Measurements from ENCODE around the gene NEURL2. TPM values are rescaled to one million over a fixed set of nuclear protein-coding genes. Genes with fewer than 3 reads are reported as not detected.

The NEURL2 gene
- total RNA-seq, 1 donor from 2014 or later = 8.9 TPM

DNA sequence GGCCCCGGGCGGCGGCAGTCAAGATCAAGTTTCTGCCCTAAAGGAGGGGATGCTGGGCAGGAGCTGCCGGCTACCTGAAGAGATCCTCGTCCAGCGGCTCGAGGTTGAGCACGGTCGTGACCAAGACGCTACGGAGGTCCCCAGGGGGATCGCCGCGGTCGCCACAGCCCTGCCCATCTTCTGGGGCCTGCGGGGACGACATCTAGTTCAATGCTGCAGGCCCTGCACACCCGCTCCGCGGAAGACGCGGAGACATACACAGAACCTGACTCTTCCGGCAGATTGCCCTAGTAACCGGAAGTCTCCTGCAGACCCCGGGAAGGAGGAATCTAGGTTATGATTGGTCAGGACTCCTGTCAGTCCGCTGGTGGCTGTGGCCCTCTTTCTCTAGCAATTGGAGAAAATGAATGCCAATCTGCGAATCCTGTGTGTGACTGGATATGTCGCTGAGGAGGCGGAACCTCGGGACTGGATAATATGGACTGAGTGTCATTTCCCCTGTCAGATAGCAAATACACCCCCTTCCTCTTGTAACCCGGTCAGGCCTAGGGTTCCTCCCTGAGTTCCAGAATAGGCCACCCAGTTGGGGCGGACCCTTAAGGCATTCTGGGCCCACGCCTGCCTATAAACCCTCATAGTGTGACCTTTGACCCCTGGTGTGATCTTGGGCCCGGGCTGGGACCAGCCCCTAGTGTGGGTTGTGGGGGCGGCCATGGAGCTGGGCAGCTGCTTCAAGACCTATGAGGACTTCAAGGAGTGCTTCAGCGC is 33.7 kb downstream of the NEURL2 start, which contains the start of the genes ACOT8 and ZSWIM3:
TSS of gene ACOT8 (minus strand) at position 279 of the 768 bp plus-strand sequence. CDS start at position 202, 77 bp downstream.
TSS of gene ZSWIM3 (plus strand) at position 501 of the 768 bp plus-strand sequence. CDS start at position 713, 212 bp downstream.
- DNase-seq (ENCODE audit: low spot score) = peak; percentile 95
- ATAC-seq = peak; percentile 99
- intact Hi-C loops (cut with DNase I) = no loop called here

DNA sequence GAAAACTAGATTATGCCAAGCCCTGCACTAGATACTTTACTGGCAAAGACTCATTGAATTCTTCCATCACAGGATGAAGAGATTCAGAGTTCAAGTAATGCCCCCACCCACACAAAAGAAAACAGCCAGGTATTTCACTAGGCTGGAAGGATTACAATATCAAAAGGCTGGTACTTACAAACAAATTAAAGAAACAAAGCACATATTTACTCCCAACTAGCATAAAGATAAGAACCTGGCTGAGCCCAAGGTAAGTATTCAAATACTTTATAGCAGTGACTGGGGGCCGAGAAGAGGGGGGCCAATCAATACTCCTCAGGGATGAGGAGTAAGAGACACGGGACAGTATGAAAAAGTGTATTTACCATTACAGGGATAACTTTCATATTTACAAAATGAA is 37.5 kb downstream of the NEURL2 start:
- DNase-seq (ENCODE audit: low spot score) (no peak), ATAC-seq (no peak)
- intact Hi-C loops (cut with DNase I) = no loop called here

DNA sequence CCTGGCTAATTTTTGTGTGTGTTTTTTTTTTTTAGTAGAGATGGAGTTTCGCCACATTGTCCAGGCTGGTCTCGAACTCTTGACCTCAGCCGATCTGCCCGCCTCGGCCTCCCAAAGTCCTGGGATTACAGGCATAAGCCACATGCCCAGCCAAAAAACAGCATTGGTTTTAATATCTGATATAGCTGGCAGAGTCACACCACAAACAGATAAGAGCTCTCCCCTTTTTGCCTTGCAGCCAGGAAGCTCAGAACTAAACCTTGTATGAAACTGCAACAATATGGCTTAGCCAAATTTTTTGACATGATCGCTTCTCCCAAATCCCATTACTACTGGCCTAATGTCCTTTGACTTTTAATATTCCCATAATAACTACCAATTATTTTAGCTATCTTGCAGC is 38.7 kb downstream of the NEURL2 start:
- ATAC-seq = no peak
- intact Hi-C loops (cut with DNase I) = no loop called here
- DNase-seq (ENCODE audit: low spot score) = no peak

DNA sequence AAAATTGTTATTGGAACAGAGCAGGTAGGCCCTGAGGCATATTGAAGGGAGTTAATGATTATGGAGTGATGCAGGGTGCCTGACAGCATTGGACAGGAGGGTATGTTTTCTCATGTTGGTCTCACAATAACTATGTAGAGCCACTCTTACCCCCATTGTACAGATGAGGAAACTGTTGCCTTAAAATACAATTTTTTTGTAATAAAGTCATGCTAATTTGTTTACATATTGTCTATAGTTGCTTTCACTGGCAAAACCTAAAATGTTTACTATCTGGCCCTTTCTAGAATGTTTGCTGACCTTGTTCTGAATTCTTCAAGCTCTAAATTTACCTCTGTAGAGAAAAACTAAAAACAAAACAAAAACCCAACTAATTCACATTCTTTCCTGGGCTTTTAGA is 39.5 kb downstream of the NEURL2 start:
- ATAC-seq (no peak), DNase-seq (ENCODE audit: low spot score) (no peak)
- intact Hi-C loops (cut with DNase I) = no loop called here

DNA sequence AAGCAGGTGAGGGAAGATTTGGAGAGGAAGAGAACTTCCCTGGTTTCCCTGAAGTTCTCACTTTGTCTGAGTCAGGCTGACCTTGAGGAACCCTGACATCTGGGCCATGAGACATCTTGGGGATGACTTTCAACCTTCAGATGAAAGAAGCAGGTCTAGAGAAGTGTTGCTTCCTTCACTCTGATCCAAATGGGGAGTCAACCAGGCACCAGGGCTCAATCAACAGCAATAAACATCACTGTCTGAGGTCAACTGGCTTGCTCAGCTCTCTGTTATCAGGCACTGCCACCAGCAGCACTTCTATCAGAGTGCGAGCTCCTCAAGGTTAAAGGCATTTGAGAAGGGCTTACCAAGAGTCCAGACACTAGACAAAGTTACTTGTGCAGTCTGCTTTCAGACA is 40.1 kb downstream of the NEURL2 start:
- DNase-seq (ENCODE audit: low spot score) = no peak
- intact Hi-C loops (cut with DNase I) = no loop called here
- ATAC-seq = no peak

DNA sequence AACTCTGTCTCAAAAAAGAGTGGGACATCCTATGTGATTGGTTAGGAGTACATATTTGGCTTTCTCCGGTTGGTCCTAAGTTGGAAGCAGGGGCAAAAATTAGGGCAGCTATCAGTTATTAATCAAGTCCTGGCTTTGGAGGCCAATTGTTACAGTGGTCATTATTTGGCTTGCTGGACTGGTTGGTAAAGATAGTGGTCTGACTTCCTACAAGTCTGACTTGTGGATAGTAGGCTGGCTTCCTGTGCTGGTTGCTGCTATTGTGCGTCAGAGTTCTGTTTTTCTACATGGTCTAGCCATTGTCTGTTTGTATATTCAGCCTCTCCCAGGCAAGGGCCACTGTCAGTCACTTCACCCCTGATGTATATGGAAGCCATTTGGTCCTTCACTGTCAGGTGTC is 40.8 kb downstream of the NEURL2 start:
- ATAC-seq = no peak
- DNase-seq (ENCODE audit: low spot score) = no peak
- intact Hi-C loops (cut with DNase I) = no loop called here

DNA sequence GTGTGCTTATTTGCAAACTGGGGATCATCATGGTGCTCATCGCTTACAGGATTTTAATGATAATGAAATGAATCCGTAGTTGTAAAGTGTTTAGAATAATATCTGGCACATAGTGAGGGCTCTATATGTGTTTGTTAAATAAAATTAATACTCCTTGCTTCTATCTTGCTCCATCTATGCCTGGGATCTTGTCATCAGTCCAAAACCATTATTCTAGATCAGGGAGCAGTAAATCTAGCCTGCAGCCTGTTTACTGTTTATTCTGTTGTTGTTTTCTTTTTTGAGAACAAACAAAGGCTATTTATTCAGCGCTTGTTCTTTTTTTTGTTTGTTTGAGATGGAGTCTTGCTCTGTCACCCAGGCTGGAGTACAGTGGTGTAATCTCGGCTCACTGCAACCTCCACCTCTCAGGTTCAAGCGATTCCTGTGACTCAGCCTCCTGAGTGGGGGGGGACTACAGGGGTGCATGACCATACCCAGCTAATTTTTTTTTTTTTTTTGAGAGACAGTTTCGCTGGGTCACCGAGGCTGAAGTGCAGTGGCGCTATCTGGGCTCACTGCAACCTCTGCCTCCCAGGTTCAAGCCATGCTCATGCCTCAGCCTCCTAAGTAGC is 41.9 kb downstream of the NEURL2 start:
- intact Hi-C loops (cut with DNase I) = no loop called here
- no peak for ATAC-seq
- no peak for DNase-seq (ENCODE audit: low spot score)

DNA sequence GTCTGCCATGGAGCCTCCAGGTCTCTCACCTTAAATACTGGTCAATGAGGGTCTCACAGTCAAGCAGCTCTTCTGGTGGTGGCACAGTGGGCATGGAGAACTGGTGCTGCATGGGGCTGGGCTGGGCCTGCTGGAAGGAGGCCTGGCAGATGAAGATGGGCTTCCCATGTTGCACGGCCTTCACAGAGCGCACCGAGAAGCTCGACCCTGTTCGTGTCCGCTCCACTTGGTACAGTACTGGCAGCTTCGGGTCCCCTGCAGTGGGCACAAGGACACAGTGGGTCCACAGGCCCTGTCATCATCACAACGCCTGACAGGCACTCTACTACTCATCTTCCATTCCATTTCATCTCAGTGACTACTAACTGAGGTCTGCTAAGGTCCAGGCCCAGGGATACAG is 42.6 kb downstream of the NEURL2 start:
- intact Hi-C loops (cut with DNase I) = no loop called here
- DNase-seq (ENCODE audit: low spot score) (no peak), ATAC-seq (no peak)

DNA sequence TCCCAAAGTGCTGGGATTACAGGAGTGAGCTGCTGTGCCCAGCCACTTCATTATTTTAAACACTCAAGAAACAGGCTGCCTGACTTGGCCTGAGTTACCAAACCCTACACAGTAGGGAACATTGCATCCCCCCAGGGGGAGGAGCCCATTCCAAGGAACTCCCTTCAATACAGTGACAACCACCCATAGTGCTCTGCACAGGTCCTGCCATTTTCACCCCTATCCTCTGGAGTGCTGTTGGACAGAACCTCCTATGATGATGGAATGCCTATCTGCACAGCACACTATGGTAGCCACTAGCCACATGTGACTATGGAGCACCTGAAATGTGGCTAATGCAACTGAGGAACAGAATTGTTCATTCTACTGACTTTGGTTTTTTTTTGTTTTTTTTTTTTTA is 45.6 kb downstream of the NEURL2 start:
- intact Hi-C loops (cut with DNase I) = no loop called here
- no peak for DNase-seq (ENCODE audit: low spot score)
- ATAC-seq = no peak

DNA sequence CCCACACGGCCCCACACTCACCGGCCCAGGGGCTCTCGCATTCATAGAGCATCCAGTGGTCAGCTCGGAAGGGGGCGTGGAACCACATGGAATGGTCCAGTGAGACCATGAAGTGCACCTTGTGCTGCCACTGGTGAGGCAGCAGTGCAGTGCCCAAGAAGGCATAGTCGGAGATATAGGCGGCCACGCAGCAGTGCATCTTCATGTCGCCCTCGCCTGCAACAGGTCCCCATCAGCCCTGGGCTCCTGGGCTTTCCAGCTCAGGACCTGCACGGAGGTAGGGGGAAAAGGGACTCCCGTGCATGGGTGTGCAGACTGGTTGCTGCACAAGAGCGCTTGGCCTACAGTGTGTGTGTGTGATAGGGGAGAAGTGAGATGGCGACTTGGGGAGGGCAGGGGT is 47.5 kb downstream of the NEURL2 start:
- ATAC-seq (peak; percentile 2), DNase-seq (ENCODE audit: low spot score) (no peak)
- intact Hi-C loops (cut with DNase I) = no loop called here

DNA sequence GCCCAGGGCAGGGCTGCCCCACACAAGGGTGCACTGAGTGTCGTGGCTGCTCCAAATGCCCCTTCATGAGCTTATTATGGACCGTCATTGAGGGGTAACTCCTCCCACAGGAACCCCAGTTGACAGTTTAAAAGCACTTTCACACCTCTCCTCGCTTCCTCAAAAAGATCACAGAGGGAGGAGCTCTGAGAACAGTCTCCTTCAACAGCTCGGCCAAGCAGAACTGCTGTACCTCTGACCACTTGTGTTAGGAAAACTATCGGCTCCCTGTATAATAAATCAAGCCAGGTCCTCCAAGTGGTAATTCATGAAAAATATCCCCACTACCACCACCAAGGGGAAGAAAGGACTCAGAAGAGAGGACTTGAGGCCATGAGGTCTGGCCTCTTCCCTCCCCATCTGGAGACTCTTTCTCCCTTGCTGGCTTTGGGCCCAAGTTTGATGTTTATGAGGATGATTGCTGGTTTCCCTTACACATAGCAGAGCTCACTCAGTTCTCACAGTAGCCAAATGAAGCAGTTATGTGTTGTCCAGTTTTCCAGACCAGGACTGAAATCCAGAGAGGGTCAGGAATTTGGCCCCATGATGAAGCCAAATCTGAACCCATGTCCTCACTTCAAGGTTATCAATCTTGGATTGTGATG is 48.7 kb downstream of the NEURL2 start:
- ATAC-seq (peak; percentile 68), DNase-seq (ENCODE audit: low spot score) (no peak)
- intact Hi-C loops (cut with DNase I) = no loop called here

DNA sequence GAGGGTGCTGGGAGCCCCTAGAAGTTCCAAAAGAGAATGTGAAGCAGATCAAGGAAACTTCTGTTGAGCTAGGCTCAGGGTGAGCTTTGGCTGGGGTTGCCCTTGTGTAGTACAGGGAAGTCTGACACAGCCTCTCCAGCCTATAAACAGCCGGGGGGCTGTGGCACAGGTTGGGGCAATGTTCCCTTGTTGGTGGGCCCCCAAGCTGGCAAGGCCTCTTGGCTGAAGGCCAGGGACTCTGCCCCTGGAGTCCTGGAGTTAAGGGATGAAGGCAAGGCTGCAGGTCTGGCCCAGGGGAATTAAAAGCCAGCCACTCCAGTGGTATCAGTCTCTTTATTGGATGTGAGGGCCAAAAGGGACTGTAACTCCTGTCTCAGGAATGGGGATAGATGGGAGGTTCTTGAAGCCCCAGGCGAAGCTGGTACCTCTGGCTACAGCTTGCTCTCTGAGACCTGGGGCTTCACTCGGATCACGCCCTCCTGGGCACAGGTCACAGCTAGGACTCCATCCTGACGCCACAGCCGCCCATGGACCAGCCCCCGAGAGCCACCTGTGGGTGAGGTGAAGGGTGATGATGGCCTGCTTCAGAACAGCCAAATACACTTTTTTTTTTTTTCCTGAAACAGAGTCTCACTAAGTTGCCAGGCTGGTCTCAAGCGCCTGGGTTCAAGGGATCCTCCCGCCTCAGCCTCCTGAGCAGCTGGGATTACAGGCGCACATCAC is 49.4 kb downstream of the NEURL2 start:
- DNase-seq (ENCODE audit: low spot score) = no peak
- ATAC-seq = peak; percentile 6
- intact Hi-C loops (cut with DNase I) = no loop called here

DNA sequence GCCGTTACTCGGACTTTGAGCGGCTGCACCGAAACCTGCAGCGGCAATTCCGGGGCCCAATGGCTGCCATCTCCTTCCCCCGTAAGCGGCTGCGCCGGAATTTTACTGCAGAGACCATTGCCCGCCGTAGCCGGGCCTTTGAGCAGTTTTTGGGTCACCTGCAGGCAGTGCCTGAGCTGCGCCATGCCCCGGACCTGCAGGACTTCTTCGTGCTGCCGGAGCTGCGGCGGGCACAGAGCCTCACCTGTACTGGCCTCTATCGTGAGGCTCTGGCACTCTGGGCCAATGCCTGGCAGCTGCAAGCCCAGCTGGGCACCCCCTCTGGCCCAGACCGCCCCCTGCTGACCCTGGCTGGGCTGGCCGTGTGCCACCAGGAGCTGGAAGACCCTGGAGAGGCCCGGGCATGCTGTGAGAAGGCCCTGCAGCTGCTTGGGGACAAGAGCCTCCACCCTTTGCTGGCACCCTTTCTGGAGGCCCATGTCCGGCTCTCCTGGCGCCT is 50.3 kb downstream of the NEURL2 start:
- ATAC-seq (peak; percentile 1), DNase-seq (ENCODE audit: low spot score) (no peak)
- intact Hi-C loops (cut with DNase I) = no loop called here

Other genes with a start within 250 kb of the NEURL2 start
- gene WFDC11, start 221.0 kb downstream of the NEURL2 start, total RNA-seq = not detected
- gene WFDC13, start 189.2 kb downstream of the NEURL2 start, total RNA-seq = not detected
- gene WFDC10B, start 186.2 kb downstream of the NEURL2 start, total RNA-seq = not detected
- not detected for gene SPINT4, start 168.9 kb downstream of the NEURL2 start, total RNA-seq
- 1.5 TPM for gene WFDC3, start 99.3 kb downstream of the NEURL2 start, total RNA-seq
- 20.5 TPM for gene DNTTIP1, start 99.3 kb downstream of the NEURL2 start, total RNA-seq
- 0.80 TPM for gene UBE2C, start 78.6 kb downstream of the NEURL2 start, total RNA-seq
- gene TNNC2, start 63.9 kb downstream of the NEURL2 start, total RNA-seq = 0.89 TPM
- gene SNX21, start 57.4 kb downstream of the NEURL2 start, total RNA-seq = 52.6 TPM
- 19.7 TPM for gene ACOT8, start 33.8 kb downstream of the NEURL2 start, total RNA-seq
- gene ZSWIM3, start 33.6 kb downstream of the NEURL2 start, total RNA-seq = 3.8 TPM
- gene ZSWIM1, start 10.0 kb downstream of the NEURL2 start, total RNA-seq = 8.1 TPM
- gene SPATA25, start 3.6 kb downstream of the NEURL2 start, total RNA-seq = 2.8 TPM
- gene CTSA, start 127 bp upstream of the NEURL2 start, total RNA-seq = 87.4 TPM
- gene PLTP, start 20.9 kb upstream of the NEURL2 start, total RNA-seq = 95.4 TPM
- 38.2 TPM for gene PCIF1, start 43.5 kb upstream of the NEURL2 start, total RNA-seq
- gene ZNF335, start 81.0 kb upstream of the NEURL2 start, total RNA-seq = 22.3 TPM
- 5.0 TPM for gene MMP9, start 117.7 kb upstream of the NEURL2 start, total RNA-seq
- 3.9 TPM for gene SLC12A5, start 138.0 kb upstream of the NEURL2 start, total RNA-seq
- 27.4 TPM for gene NCOA5, start 198.8 kb upstream of the NEURL2 start, total RNA-seq
- 25.1 TPM for gene CD40, start 227.1 kb upstream of the NEURL2 start, total RNA-seq

All from sciatic nerve (tissue), 2 donors.